HepG2 (cell line): ENCODE results near the gene DISP2. TPM values are rescaled to one million over a fixed set of nuclear protein-coding genes. Genes with fewer than 3 reads are reported as not detected.

Experiments used
- ATAC-seq: fragments of 200-7000 bp; cut with Tn5 transposase; 3 replicates; pipeline ENCODE4 v1.9.1; 2020; ENCODE audit warnings: mild to moderate bottlenecking, moderate library complexity
- BruUV-seq: library from RNA; stranded (reverse); fragments of 400-500 nt; replicated peaks from 2 replicates; lab custom pipeline; 2021; lab: Mats Ljungman, UMichigan
- CTCF ChIA-PET: fragments of 300-600 bp; formaldehyde crosslinking; extraction: SDS; loops from one replicate; lab custom pipeline; 2021; ENCODE audit warnings: low total read pairs, inconsistent platforms, low intra/inter-chr PET ratio; lab: Yijun Ruan, JAX
- POLR2A ChIA-PET: fragments of 350-600 bp; sonication (Branson Sonifier 250); formaldehyde crosslinking; loops from one replicate; lab custom pipeline; 2020; ENCODE audit warnings: antibody characterized with exemption, inconsistent platforms; lab: Yijun Ruan, JAX
- DNase-seq: peaks from one replicate; pipeline ENCODE4 v3.0.0-alpha.2; 2015; ENCODE audit warnings: low spot score
- FAIRE-seq: peaks from 3 replicates; lab custom pipeline; 2011; peaks lifted over from hg19 to GRCh38; lab: Jason Lieb, UNC
- H2AFZ ChIP-seq: one replicate; pipeline ENCODE4 v1.6.1; 2011; ENCODE audit warnings: low read length, inconsistent platforms
- H3K27ac ChIP-seq: fragments of 300-600 bp; 3 replicates; pipeline ENCODE4 v1.8.0; 2011; ENCODE audit warnings: mixed run types, mild to moderate bottlenecking, mixed read lengths, low read length, inconsistent platforms; ENCODE audit not compliant: insufficient read depth; ENCODE audit errors: extremely low read length
- H3K27me3 ChIP-seq, 2 experiments: fragments of 200-600 bp in 1 of 2; 2 replicates in 1 of 2; 3 replicates in 1 of 2; pipeline versions ENCODE4 v1.6.0 to v1.8.0; 2011; ENCODE audit warnings: low read length in 2 of 2, mild to moderate bottlenecking in 2 of 2, moderate library complexity in 2 of 2, inconsistent platforms in 1 of 2; ENCODE audit not compliant: insufficient read depth in 2 of 2, control insufficient read depth in 1 of 2
- H3K36me3 ChIP-seq, 2 experiments: fragments of 200-600 bp in 1 of 2; replicated peaks in 1 of 2; 2 replicates in 1 of 2; 3 replicates in 1 of 2; pipeline versions ENCODE4 v1.5.1 to v1.8.0; 2011; ENCODE audit warnings: low read length in 2 of 2, inconsistent platforms in 1 of 2; ENCODE audit not compliant: insufficient read depth in 2 of 2, control insufficient read depth in 1 of 2
- H3K4me1 ChIP-seq: 2 replicates; pipeline ENCODE4 v1.5.1; 2012; ENCODE audit warnings: low read length, inconsistent platforms; ENCODE audit not compliant: insufficient read depth
- H3K4me2 ChIP-seq: 2 replicates; pipeline ENCODE4 v1.6.0; 2011; ENCODE audit warnings: low read depth, low read length, inconsistent platforms
- H3K4me3 ChIP-seq, 3 experiments: fragments of 200-600 bp in 1 of 3; sonication (generic), shearing (Covaris generic) in 1 of 3; replicated peaks in 1 of 3; 2 replicates each; pipeline ENCODE4 v1.5.1; 2011 to 2016; ENCODE audit warnings: low read length in 3 of 3, inconsistent platforms in 2 of 3, low read depth in 2 of 3, mild to moderate bottlenecking in 2 of 3, control low read depth in 1 of 3, mixed read lengths in 1 of 3; ENCODE audit not compliant: insufficient read depth in 1 of 3
- H3K79me2 ChIP-seq: one replicate; pipeline ENCODE4 v1.6.1; 2011; ENCODE audit warnings: low read length, inconsistent platforms; ENCODE audit not compliant: insufficient read depth
- H3K9ac ChIP-seq: 2 replicates; pipeline ENCODE4 v1.6.0; 2011; ENCODE audit warnings: mild to moderate bottlenecking, low read depth, low read length, inconsistent platforms; ENCODE audit not compliant: insufficient read depth
- H3K9me3 ChIP-seq: 2 replicates; pipeline ENCODE4 v1.5.1; 2012; ENCODE audit warnings: mild to moderate bottlenecking, low read length
- H4K20me1 ChIP-seq: 2 replicates; pipeline ENCODE4 v1.6.0; 2011; ENCODE audit warnings: inconsistent platforms, mild to moderate bottlenecking, low read length, moderate library complexity; ENCODE audit not compliant: insufficient read depth
- KAT8 ChIP-seq: IDR thresholded peaks from 2 replicates; pipeline ENCODE4 v1.6.1; 2016; ENCODE audit warnings: missing genetic modification reagents, missing compliant biosample characterization
- KDM6A ChIP-seq: IDR thresholded peaks from 2 replicates; pipeline ENCODE4 v1.6.1; 2016; ENCODE audit warnings: low read depth
- MEF2D ChIP-seq: sonication (generic); formaldehyde crosslinking; IDR thresholded peaks from 2 replicates; pipeline ENCODE4 v1.5.1; 2020; ENCODE audit warnings: mild to moderate bottlenecking, missing genetic modification reagents
- NFIC ChIP-seq: IDR thresholded peaks from 2 replicates; pipeline ENCODE4 v1.6.1; 2012; ENCODE audit warnings: mild to moderate bottlenecking, low read length, inconsistent platforms
- RFX1 ChIP-seq: fragments of 450-650 bp; IDR thresholded peaks from 2 replicates; pipeline ENCODE4 v1.6.1; 2017
- SCMH1 ChIP-seq: sonication (generic); formaldehyde crosslinking; IDR thresholded peaks from 2 replicates; pipeline ENCODE4 v1.9.0; 2021; ENCODE audit warnings: missing genetic modification reagents, mild to moderate bottlenecking, borderline replicate concordance
- SETDB1 ChIP-seq: sonication (generic); formaldehyde crosslinking; IDR thresholded peaks from 2 replicates; pipeline ENCODE4 v1.5.1; 2020; ENCODE audit warnings: missing genetic modification reagents, mild to moderate bottlenecking, borderline replicate concordance
- ZNF75D ChIP-seq: sonication (generic); formaldehyde crosslinking; IDR thresholded peaks from 2 replicates; pipeline ENCODE4 v1.8.1; 2023; ENCODE audit warnings: missing genetic modification reagents, mild to moderate bottlenecking, borderline replicate concordance
- ZSCAN30 ChIP-seq: sonication (generic); formaldehyde crosslinking; IDR thresholded peaks from 2 replicates; pipeline ENCODE4 v1.5.0; 2020; ENCODE audit warnings: mild to moderate bottlenecking, missing genetic modification reagents
- WGBS: methylation state at CpG from one replicate; pipeline ENCODE4 v1.1.6; 2017; ENCODE audit warnings: low lambda C conversion rate; 5-methylcytosine and 5-hydroxymethylcytosine counted together
- in situ Hi-C: cut with HindIII; loops from 2 replicates; pipeline ENCODE4 v1.10.0; 2017; ENCODE audit warnings: low pct_unique_long_range_greater_than_20kb; ENCODE audit not compliant: extremely low pct_ligation_motif_present
- intact Hi-C: fragments of 100-400 bp; cut with micrococcal nuclease; formaldehyde crosslinking; loops from one replicate; pipeline ENCODE4 v1.10.0; 2022; ENCODE audit not compliant: unreplicated experiment
- polyA plus RNA-seq, 8 experiments: library from polyadenylated mRNA; depleted of rRNA in 3 of 8; stranded (reverse) in 7 of 8; unstranded in 1 of 8; fragments of >200 nt; fragmentation: Illumina TruSeq in 4 of 8; extraction: Trizol in 4 of 8; gene quantifications; 2 replicates each; pipeline versions ENCODE4 v1.2.1 to v1.2.3, GENCODE V29; 2011 to 2016; ENCODE audit warnings: low read depth in 4 of 8, missing spikeins in 1 of 8, mixed read lengths in 1 of 8; ENCODE audit not compliant: insufficient read depth in 1 of 8
- total RNA-seq, 5 experiments: library from RNA; depleted of rRNA; stranded (reverse); fragments of >200 nt; fragmentation: Illumina TruSeq; extraction: Trizol; gene quantifications; 2 replicates each; pipeline ENCODE4 v1.2.3, GENCODE V29; 2016; ENCODE audit warnings: low read depth in 1 of 5
- TF ChIP-seq, protein P1 (sequence below): fragments of 450-650 bp; IDR thresholded peaks from 2 replicates; pipeline ENCODE4 v1.6.1; 2017
- TF ChIP-seq, protein P2 (sequence below): sonication (generic); formaldehyde crosslinking; IDR thresholded peaks from 2 replicates; pipeline ENCODE4 v1.5.1; 2020; ENCODE audit warnings: missing genetic modification reagents, mild to moderate bottlenecking, borderline replicate concordance
- TF ChIP-seq, protein P3 (sequence below): sonication (generic); formaldehyde crosslinking; IDR thresholded peaks from 2 replicates; pipeline ENCODE4 v1.5.0; 2020; ENCODE audit warnings: mild to moderate bottlenecking, low read depth, missing genetic modification reagents, borderline replicate concordance
- TF ChIP-seq, protein P4 (sequence below): sonication (generic); formaldehyde crosslinking; IDR thresholded peaks from 2 replicates; pipeline ENCODE4 v1.5.1; 2020; ENCODE audit warnings: mild to moderate bottlenecking, moderate library complexity, missing genetic modification reagents
- TF ChIP-seq, protein P5 (sequence below): sonication (generic); formaldehyde crosslinking; IDR thresholded peaks from 2 replicates; pipeline ENCODE4 v1.5.0; 2020; ENCODE audit warnings: missing genetic modification reagents

The DISP2 gene
- total and polyA plus RNA-seq, 2 of the 13 experiments (the other 11 are each of a cell fraction or from before 2014, with no cell fraction given), result 0.09 to 0.32 TPM

DNA sequence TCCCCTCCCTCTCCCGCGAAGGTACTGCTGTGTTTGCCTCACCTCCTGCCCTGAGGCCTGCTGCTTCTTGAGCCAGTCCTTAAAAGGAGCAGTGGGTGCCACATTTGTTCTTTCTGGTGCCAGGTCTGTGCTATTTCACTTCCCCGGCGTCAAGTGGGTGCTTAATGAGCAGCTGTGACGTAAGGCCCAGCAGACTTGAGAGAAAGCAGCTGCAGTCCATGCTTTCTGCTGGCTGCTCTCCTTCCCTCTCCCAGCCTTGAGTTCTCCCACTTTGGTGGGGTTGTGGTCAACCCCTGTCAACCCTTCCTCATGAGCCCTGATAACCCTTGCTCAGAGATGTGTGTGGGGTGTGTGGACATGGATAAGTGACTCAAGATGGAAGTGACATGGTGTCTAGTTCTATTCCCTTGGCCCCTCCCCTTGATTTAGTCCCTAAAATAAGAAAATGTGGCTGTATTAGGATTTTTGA is 27.6 kb upstream of the DISP2 start:
- Histone ChIP-seq H3K79me2 (no peaks in the 10 kb centered on the region), H4K20me1 (no peaks in the 10 kb centered on the region), H3K36me3 (no peaks in the 10 kb centered on the region), H3K9me3 (no peaks in the 10 kb centered on the region), H3K4me2 (no peak overlapping the region), H3K27ac (no peak overlapping the region), H3K9ac (no peak overlapping the region), H2AFZ (no peak overlapping the region), H3K4me3 (no peak overlapping the region), H3K4me1 (peaks cover 21% of the 10 kb centered on the region), H3K27me3 (no peaks in the 10 kb centered on the region)
- 71% methylated on average over 5 of the region's 5 CpGs for WGBS
- TF ChIP-seq ZNF75D (CRISPR knock-in tag) (no peak), KDM6A (CRISPR knock-in tag) (no peak), KAT8 (CRISPR knock-in tag) (no peak), SETDB1 (CRISPR knock-in tag) (no peak)
- DNase-seq, result no peak
- CTCF ChIA-PET, result no interaction called here
- POLR2A ChIA-PET, result no interaction called here
- intact Hi-C loops, result no loop called here
- ATAC-seq, result no peak
- no TSS peak for BruUV-seq
- in situ Hi-C loops, result no loop called here
- no peak for FAIRE-seq

DNA sequence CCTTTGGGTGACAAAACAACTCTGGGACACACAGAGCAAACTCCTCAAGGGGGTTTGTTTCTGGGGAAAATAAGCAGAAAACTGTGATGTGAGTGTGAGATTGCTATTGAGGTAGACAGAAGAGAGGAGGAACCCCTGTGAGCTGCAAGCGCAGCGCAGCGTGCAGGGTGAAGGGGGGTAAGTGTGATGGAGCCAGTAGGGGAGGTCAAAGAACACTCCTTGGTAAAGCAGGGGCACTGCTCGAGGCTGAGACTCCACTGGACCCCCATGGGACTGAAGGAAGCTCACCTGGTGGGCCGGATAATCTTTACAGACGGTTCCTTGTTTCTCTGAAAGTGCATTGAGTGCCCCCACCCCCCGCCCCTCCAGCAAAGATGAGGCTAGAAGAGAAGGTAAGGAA is 27.0 kb upstream of the DISP2 start:
- no peak overlapping the region for H3K4me3 ChIP-seq
- ATAC-seq, result no peak
- ChIA-PET POLR2A (interaction anchor here (1.4 to 1.8 kb wide), 2 partner anchors 8 to 9 kb away, joined by 3 to 5 read pairs; partner anchors contain the start of genes CCDC9B and INAFM2), CTCF (no interaction called here)
- H3K36me3 ChIP-seq, result no peaks in the 10 kb centered on the region
- no TSS peak for BruUV-seq
- intact Hi-C loops (no loop called here), in situ Hi-C loops (no loop called here)
- H3K4me1 ChIP-seq, result peaks cover 19% of the 10 kb centered on the region
- no peak overlapping the region for H3K27ac ChIP-seq
- H4K20me1 ChIP-seq, result no peaks in the 10 kb centered on the region
- 83% methylated on average over 7 of the region's 7 CpGs for WGBS
- no peak overlapping the region for H3K9ac ChIP-seq
- no peaks in the 10 kb centered on the region for H3K79me2 ChIP-seq
- DNase-seq, result no peak
- no peak for FAIRE-seq
- no peaks in the 10 kb centered on the region for H3K27me3 ChIP-seq
- H2AFZ ChIP-seq, result no peak overlapping the region
- no peaks in the 10 kb centered on the region for H3K9me3 ChIP-seq
- H3K4me2 ChIP-seq, result no peak overlapping the region
- TF ChIP-seq, protein P1, sequence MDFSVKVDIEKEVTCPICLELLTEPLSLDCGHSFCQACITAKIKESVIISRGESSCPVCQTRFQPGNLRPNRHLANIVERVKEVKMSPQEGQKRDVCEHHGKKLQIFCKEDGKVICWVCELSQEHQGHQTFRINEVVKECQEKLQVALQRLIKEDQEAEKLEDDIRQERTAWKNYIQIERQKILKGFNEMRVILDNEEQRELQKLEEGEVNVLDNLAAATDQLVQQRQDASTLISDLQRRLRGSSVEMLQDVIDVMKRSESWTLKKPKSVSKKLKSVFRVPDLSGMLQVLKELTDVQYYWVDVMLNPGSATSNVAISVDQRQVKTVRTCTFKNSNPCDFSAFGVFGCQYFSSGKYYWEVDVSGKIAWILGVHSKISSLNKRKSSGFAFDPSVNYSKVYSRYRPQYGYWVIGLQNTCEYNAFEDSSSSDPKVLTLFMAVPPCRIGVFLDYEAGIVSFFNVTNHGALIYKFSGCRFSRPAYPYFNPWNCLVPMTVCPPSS, result no peak
- TF ChIP-seq, protein P2, sequence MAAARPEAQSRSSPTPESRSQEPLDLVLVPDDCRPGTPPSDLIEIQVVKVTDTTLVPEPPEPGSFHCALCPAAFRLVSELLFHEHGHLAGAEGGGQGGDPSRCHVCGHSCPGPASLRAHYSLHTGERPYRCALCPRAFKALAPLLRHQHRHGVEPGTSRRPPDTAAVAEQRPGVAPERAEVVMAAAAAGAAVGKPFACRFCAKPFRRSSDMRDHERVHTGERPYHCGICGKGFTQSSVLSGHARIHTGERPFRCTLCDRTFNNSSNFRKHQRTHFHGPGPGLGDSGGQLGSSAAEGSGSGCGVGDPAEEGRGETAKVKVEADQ, result no peak
- TF ChIP-seq, protein P3, sequence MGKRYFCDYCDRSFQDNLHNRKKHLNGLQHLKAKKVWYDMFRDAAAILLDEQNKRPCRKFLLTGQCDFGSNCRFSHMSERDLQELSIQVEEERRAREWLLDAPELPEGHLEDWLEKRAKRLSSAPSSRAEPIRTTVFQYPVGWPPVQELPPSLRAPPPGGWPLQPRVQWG, result no peak
- TF ChIP-seq RFX1 (no peak), ZSCAN30 (no peak), MEF2D (CRISPR knock-in tag) (no peak), SCMH1 (CRISPR knock-in tag) (no peak), NFIC (no peak)
- TF ChIP-seq, protein P4, sequence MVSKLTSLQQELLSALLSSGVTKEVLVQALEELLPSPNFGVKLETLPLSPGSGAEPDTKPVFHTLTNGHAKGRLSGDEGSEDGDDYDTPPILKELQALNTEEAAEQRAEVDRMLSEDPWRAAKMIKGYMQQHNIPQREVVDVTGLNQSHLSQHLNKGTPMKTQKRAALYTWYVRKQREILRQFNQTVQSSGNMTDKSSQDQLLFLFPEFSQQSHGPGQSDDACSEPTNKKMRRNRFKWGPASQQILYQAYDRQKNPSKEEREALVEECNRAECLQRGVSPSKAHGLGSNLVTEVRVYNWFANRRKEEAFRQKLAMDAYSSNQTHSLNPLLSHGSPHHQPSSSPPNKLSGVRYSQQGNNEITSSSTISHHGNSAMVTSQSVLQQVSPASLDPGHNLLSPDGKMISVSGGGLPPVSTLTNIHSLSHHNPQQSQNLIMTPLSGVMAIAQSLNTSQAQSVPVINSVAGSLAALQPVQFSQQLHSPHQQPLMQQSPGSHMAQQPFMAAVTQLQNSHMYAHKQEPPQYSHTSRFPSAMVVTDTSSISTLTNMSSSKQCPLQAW (CRISPR knock-in tag), result no peak
- TF ChIP-seq, protein P5, sequence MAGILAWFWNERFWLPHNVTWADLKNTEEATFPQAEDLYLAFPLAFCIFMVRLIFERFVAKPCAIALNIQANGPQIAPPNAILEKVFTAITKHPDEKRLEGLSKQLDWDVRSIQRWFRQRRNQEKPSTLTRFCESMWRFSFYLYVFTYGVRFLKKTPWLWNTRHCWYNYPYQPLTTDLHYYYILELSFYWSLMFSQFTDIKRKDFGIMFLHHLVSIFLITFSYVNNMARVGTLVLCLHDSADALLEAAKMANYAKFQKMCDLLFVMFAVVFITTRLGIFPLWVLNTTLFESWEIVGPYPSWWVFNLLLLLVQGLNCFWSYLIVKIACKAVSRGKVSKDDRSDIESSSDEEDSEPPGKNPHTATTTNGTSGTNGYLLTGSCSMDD, result no peak
